GM21529 (cell line): Measurements from ENCODE around the gene STXBP5.
"Not testable (repeated sequence)": the region's sequence is repeated elsewhere in the genome, so short reads cannot be mapped to it uniquely, and the experiment has no call there.

ENCODE experiments used
- ATAC-seq: cut with Tn5 transposase; IDR thresholded peaks from one replicate; pipeline ENCODE4 v1.9.1; 2021; ENCODE audit not compliant: unreplicated experiment

Gene STXBP5

GRCh38 chr6:147372806-147373205 lies 168.6 kb downstream of the STXBP5 start:
- ATAC-seq, result no peak

GRCh38 chr6:147378819-147379218 lies 174.6 kb downstream of the STXBP5 start:
- no peak for ATAC-seq

GRCh38 chr6:147380841-147381240 lies 176.6 kb downstream of the STXBP5 start:
- ATAC-seq, result not testable (repeated sequence)

GRCh38 chr6:147381712-147382111 lies 177.5 kb downstream of the STXBP5 start:
- no peak for ATAC-seq

- no peak for ATAC-seq
Measured at GRCh38 chr6:147382945-147383554, 178.8 kb downstream of the STXBP5 start.

- no peak for ATAC-seq
Measured at GRCh38 chr6:147384029-147384428, 179.8 kb downstream of the STXBP5 start.

GRCh38 chr6:147384737-147385710 lies 180.8 kb downstream of the STXBP5 start:
- peak; percentile 62 for ATAC-seq

GRCh38 chr6:147389463-147389862 lies 185.2 kb downstream of the STXBP5 start:
- no peak for ATAC-seq

GRCh38 chr6:147390909-147391536 lies 186.8 kb downstream of the STXBP5 start:
- ATAC-seq, result no peak

GRCh38 chr6:147392917-147393625 lies 188.9 kb downstream of the STXBP5 start:
- no peak for ATAC-seq

GRCh38 chr6:147395158-147395557 lies 190.9 kb downstream of the STXBP5 start:
- ATAC-seq, result no peak

- ATAC-seq, result no peak
Measured at GRCh38 chr6:147397306-147397705, 193.1 kb downstream of the STXBP5 start.

GRCh38 chr6:147400968-147401367 lies 196.8 kb downstream of the STXBP5 start:
- ATAC-seq, result no peak

GRCh38 chr6:147401779-147402178 lies 197.6 kb downstream of the STXBP5 start:
- ATAC-seq, result no peak

GRCh38 chr6:147406783-147407182 lies 202.6 kb downstream of the STXBP5 start:
- ATAC-seq, result no peak

GRCh38 chr6:147407571-147407970 lies 203.4 kb downstream of the STXBP5 start:
- no peak for ATAC-seq

- ATAC-seq, result no peak
Measured at GRCh38 chr6:147416622-147417021, 212.4 kb downstream of the STXBP5 start.

GRCh38 chr6:147417954-147418353 lies 213.7 kb downstream of the STXBP5 start:
- no peak for ATAC-seq

GRCh38 chr6:147418523-147418922 lies 214.3 kb downstream of the STXBP5 start:
- peak; percentile 78 for ATAC-seq

- no peak for ATAC-seq
Measured at GRCh38 chr6:147421903-147422302, 217.7 kb downstream of the STXBP5 start.

GRCh38 chr6:147423111-147423510 lies 218.9 kb downstream of the STXBP5 start:
- ATAC-seq, result no peak
